Fibroblast of skin of left biceps (primary cell): ENCODE results near the gene METTL8.

Experiments used
- DNase-seq, 2 experiments: peaks; one replicate each; pipeline ENCODE4 v3.0.0-alpha.2; 2013; ENCODE audit warnings: low read depth in 2 of 2

The METTL8 gene, protein sequence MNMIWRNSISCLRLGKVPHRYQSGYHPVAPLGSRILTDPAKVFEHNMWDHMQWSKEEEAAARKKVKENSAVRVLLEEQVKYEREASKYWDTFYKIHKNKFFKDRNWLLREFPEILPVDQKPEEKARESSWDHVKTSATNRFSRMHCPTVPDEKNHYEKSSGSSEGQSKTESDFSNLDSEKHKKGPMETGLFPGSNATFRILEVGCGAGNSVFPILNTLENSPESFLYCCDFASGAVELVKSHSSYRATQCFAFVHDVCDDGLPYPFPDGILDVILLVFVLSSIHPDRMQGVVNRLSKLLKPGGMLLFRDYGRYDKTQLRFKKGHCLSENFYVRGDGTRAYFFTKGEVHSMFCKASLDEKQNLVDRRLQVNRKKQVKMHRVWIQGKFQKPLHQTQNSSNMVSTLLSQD

DNA sequence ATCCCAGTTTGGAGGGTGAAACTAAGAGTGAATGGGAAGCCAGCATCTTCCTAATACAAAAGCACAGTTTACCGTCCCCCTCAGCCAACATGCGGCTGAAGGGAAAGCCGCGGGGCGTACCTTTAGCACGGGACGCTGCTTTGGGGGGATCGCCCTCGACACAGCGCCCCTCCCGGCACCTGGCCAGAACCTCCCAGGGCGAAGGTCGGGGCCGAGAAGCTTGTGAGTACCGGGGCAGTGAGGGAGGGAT lies at the start of gene METTL8:
METTL8 (minus strand) TSS at position 228 of the 250 bp plus-strand sequence. CDS start 41,805 bp downstream, outside the sequence.
- DNase-seq, result no peak

GRCh38 chr2:171482877-171483276 lies 49.1 kb upstream of the METTL8 start:
- peak; percentile 34 to 36 for DNase-seq

- DNase-seq, result peak in 1 of 2 experiments; percentile 5
These were observed 48.5 kb upstream of the METTL8 start for GRCh38 chr2:171482308-171482707.

GRCh38 chr2:171480908-171481307 lies 47.1 kb upstream of the METTL8 start:
- DNase-seq, result no peak

GRCh38 chr2:171479154-171479814 lies 45.5 kb upstream of the METTL8 start:
- DNase-seq, result no peak

DNA sequence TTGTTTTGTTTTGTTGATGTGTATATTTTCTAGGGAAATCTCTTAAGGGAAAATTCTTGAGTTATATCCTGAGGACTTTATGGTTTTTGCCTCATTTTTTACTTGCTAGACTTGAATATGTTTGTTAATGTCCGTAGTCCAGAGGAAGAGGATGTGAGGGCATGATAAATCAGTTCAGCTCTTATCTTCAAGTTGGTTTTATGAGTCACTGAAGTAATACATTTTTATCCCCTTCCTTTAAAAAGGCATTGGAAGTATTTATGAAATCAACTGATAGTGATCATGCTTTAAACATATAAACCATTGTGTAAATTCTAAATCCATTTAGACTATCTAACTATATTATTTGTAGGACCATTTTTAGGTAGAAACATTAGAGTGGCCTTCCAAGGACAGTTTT lies 44.6 kb upstream of the METTL8 start:
- DNase-seq, result no peak

GRCh38 chr2:171475979-171476378 lies 42.2 kb upstream of the METTL8 start:
- no peak for DNase-seq

- DNase-seq, result no peak
These were observed 36.3 kb upstream of the METTL8 start for GRCh38 chr2:171470129-171470528.

GRCh38 chr2:171469176-171469575 lies 35.4 kb upstream of the METTL8 start:
- DNase-seq, result no peak

DNA sequence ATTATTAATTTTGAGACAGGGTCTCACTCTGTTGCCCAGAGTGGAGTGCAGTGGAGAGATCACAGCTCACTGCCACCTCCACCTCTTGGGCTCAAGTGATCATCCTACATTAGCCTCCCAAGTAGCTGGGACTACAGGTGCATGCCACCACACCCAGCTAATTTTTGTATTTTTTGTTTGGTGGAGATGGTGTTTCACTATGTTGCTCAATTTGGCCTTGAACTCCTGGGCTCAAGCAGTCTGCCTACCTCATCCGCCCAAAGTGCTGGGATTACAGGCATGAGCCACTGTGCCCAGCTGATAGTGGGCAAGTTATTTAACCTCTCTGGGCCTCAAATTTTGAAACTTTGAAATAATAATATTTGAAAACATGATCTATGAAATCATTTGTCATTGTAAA lies 26.7 kb upstream of the METTL8 start:
- DNase-seq, result no peak

GRCh38 chr2:171459498-171459897 lies 25.7 kb upstream of the METTL8 start:
- DNase-seq, result no peak

GRCh38 chr2:171452773-171453172 lies 19.0 kb upstream of the METTL8 start:
- DNase-seq, result no peak

- no peak for DNase-seq
These were observed 17.3 kb upstream of the METTL8 start for GRCh38 chr2:171451074-171451473.

- DNase-seq, result no peak
These were observed 13.9 kb upstream of the METTL8 start for GRCh38 chr2:171447675-171448074.

GRCh38 chr2:171441470-171441869 lies 7.7 kb upstream of the METTL8 start:
- no peak for DNase-seq

DNA sequence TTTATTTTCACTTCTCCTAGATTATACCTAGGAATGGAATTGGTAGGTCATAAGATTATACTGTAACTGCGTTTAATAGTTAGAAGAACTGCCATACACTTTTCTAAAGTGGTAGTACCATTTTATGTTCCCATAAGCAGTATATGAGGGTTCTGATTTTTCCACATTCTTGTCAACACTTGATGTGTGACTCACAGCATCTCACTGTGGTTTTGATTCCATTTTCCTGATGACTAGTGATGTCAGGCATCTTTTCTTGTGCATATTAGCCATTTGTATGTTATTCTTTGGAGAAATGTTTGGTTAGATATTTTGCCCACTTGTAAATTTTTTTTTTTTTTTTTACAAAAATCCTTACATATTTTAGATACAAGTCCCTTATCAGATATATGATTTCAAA lies 2.5 kb upstream of the METTL8 start:
- DNase-seq, result peak; percentile 36 to 51

GRCh38 chr2:171434013-171434989 lies 511 bp upstream of the METTL8 start, which contains the start of gene DCAF17:
TSS of gene DCAF17 (plus strand) at chr2:171434226. CDS start at chr2:171434578, 352 bp downstream.
- DNase-seq, result peak; percentile 83 to 86

- no peak for DNase-seq
These were observed 624 bp downstream of the METTL8 start for GRCh38 chr2:171432969-171433762.

DNA sequence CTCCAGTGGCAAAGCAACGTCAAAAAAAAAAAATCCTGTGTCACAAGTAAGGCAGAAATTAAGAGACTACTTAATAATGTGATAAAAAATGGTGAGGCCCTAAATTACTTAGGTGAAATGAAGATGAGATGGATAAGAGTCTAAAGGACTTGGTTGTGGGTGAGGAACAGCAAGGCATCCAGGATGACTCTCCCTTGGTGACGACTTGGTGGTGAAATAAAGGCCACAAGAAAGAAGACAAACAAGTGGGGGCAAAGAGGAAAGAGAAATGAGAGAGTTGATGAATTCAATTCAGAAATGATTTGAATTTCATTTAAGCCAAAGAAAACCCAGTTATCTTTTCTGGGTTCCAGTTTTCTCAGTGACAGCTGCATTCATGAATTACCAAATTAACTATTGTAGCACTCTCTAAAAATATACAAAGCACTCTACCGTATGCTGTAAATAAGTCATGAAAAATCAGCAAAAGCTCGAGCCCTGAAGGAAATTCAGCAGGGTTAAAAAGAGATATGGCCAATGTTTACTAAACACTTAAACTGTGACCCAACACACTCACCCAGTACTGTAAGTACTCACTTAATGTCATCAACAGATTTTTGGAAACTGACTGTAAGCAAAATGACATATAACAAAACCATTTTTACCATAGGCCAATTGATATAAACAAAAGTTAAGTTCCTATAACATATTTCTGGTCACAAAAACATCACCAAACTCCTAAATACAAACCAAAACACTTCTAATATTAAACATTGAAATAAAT lies 1.4 kb downstream of the METTL8 start:
- no peak for DNase-seq

GRCh38 chr2:171431677-171432167 lies 2.1 kb downstream of the METTL8 start:
- no peak for DNase-seq
